MM.1S (cell line): ENCODE results near the gene BCR.

Source experiments
- CTCF ChIP-seq: fragments of 300-600 bp; sonication (generic); IDR thresholded peaks from 2 replicates; pipeline ENCODE4 v1.5.1; 2016; ENCODE audit warnings: antibody characterized with exemption, low read length, mixed read lengths
- EZH2 ChIP-seq: fragments of 300-600 bp; sonication (generic); optimal IDR thresholded peaks from 2 replicates; pipeline ENCODE3; 2017; ENCODE audit warnings: low read depth, mild to moderate bottlenecking, antibody characterized with exemption, low read length, mixed read lengths

GRCh38 chr22:23235425-23235824, 55.1 kb downstream of the BCR start:
- TF ChIP-seq CTCF (no peak), EZH2 (no peak)
